Neural crest cell (in vitro differentiated cells): Measurements from ENCODE around the gene FBLN1. TPM values are rescaled to one million over a fixed set of nuclear protein-coding genes. Genes with fewer than 3 reads are reported as not detected.
A peak's percentile ranks its signal among the peaks of the same experiment; 100 is the strongest.

ENCODE experiments used
- DNase-seq: peaks from one replicate; pipeline ENCODE4 v3.0.0; 2021; ENCODE audit warnings: low read depth, mixed read lengths, low spot score
- H3K27ac Mint-ChIP-seq: one replicate; pipeline ENCODE4 v1.8.0; 2021; ENCODE audit warnings: mild to moderate bottlenecking, mixed read lengths; ENCODE audit not compliant: unreplicated experiment
- H3K27me3 Mint-ChIP-seq: 2 replicates; pipeline ENCODE4 v1.8.0; 2021; ENCODE audit warnings: low read depth, mild to moderate bottlenecking, mixed read lengths
- H3K36me3 Mint-ChIP-seq: 2 replicates; pipeline ENCODE4 v1.8.0; 2021; ENCODE audit warnings: low read depth, mild to moderate bottlenecking, mixed read lengths
- H3K4me1 Mint-ChIP-seq: 2 replicates; pipeline ENCODE4 v1.8.0; 2021; ENCODE audit warnings: mixed read lengths
- H3K4me3 Mint-ChIP-seq: one replicate; pipeline ENCODE4 v1.8.0; 2021; ENCODE audit warnings: mild to moderate bottlenecking, mixed read lengths
- H3K9me3 Mint-ChIP-seq: 2 replicates; pipeline ENCODE4 v1.8.0; 2021; ENCODE audit warnings: mixed read lengths
- total RNA-seq: library from RNA; stranded (reverse); gene quantifications from 2 replicates; pipeline ENCODE4 v1.2.1, GENCODE V29; 2021
- TF ChIP-seq, protein P1 (sequence below): fragments of 200-600 bp; sonication (generic); conservative IDR thresholded peaks from 2 replicates; pipeline ENCODE4 v1.5.0; 2021; ENCODE audit warnings: antibody characterized with exemption, mild to moderate bottlenecking

FBLN1 gene
- total RNA-seq, 1 donor from 2014 or later, result 163 TPM

DNA sequence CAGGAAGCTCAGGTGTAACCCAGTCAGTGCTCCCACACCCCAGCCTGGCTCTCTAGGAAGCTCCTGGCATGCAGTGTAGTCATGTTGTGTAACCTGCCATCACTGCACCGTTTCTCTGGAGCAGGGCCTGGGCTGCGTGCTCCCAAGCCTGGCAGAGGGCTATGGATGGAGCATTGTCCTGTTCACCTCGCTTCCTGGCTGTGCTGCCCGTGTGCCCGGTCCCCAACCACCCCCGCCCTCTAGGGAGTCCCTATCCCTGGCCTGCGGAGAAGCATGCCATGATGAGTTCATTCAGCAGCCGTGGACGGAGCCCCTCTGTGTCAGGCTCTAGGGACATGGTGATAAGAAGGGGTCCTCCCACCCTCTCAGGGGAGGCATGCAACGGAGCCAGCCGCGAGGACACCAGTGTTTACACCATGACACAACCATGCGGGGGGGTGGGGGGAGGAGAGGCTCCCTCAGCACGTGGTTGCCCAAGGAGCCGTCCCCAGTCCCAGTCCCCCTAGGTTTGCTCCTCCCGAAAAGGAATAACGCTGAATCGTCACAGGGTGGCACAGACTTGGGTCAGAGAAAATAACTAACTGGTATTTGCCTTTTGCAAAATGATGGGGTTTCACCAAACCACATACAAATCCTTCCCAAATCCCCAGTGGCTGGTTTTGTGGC lies 73.1 kb downstream of the FBLN1 start:
- H3K4me1 Mint-ChIP-seq, result peaks cover under 1% of the 10 kb centered on the region

DNA sequence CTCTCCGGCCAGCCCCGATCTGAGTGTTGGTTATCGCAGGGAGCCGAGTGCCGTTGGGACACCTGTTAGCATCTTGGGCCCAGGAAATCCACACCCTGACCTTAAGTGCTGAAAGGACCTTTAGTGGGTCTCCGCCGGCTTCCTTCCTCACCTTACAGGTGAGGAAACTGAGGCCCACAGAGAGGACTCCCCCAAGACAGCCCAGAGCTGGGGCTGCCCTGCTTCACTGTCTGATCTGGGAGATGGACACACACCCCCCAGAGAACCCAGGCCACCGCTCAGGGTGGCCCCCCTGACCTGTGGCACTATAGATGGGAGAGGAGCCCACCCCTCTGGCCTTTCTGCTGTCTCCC lies 73.6 kb downstream of the FBLN1 start:
- H3K4me1 Mint-ChIP-seq, result peaks cover 4% of the 10 kb centered on the region
- no peak for DNase-seq
- no peak overlapping the region for H3K27ac Mint-ChIP-seq
- no peak overlapping the region for H3K4me3 Mint-ChIP-seq
- peaks cover 4% of the 10 kb centered on the region for H3K9me3 Mint-ChIP-seq
- H3K36me3 Mint-ChIP-seq, result peaks cover 7% of the 10 kb centered on the region
- TF ChIP-seq, protein P1, sequence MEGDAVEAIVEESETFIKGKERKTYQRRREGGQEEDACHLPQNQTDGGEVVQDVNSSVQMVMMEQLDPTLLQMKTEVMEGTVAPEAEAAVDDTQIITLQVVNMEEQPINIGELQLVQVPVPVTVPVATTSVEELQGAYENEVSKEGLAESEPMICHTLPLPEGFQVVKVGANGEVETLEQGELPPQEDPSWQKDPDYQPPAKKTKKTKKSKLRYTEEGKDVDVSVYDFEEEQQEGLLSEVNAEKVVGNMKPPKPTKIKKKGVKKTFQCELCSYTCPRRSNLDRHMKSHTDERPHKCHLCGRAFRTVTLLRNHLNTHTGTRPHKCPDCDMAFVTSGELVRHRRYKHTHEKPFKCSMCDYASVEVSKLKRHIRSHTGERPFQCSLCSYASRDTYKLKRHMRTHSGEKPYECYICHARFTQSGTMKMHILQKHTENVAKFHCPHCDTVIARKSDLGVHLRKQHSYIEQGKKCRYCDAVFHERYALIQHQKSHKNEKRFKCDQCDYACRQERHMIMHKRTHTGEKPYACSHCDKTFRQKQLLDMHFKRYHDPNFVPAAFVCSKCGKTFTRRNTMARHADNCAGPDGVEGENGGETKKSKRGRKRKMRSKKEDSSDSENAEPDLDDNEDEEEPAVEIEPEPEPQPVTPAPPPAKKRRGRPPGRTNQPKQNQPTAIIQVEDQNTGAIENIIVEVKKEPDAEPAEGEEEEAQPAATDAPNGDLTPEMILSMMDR, result no peak
- no peaks in the 10 kb centered on the region for H3K27me3 Mint-ChIP-seq

More for the DNA sequence above, 73.1 kb downstream of the FBLN1 start:
- Mint-ChIP-seq H3K4me3 (no peak overlapping the region), H3K27ac (no peak overlapping the region), H3K27me3 (no peaks in the 10 kb centered on the region), H3K9me3 (peaks cover 6% of the 10 kb centered on the region), H3K36me3 (peaks cover 8% of the 10 kb centered on the region)
- TF ChIP-seq, protein P1, result no peak
- DNase-seq, result no peak

GRCh38 chr22:45576730-45577464 lies 74.2 kb downstream of the FBLN1 start:
- TF ChIP-seq, protein P1, result no peak
- H3K27me3 Mint-ChIP-seq, result no peaks in the 10 kb centered on the region
- peaks cover 2% of the 10 kb centered on the region for H3K36me3 Mint-ChIP-seq
- no peak overlapping the region for H3K27ac Mint-ChIP-seq
- H3K4me1 Mint-ChIP-seq, result peaks cover 4% of the 10 kb centered on the region
- H3K4me3 Mint-ChIP-seq, result no peak overlapping the region
- H3K9me3 Mint-ChIP-seq, result no peaks in the 10 kb centered on the region
- DNase-seq, result no peak

DNA sequence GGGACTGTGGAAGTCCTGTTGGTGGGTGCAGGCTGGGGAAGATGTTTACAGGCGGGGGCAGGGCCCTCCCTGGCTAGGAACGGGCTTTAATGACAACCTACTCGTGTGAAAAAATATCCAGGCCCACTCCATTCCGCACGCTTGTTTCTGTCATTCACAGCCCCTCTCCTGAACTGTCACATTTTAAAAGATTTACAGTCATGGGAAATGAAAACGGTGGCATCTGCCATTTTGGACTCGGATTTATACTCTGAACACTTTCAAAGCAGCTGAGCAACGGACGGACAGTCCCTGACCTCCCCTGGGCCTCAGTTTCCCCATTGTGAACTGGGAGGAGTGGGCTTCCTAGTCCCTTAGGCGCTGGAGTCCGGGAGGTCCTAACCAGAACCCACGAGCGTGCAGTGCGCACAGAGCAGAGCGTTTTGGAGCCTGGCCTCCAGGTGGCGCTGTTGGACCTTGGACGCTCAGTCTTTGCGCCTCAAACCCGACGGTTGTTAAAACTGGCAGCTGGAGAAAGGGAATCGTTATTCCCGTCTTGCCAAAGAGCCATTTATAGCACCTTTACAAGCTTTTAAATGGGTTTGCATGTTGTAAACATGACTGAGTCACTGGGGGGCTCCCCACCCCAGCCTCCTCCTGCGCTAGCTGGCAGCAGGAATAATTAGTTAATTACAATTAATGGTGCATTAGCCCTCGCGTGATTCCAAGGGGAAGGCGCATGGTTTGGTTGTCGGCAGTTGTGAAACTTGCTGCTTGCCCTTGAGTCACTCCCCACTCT lies 75.3 kb downstream of the FBLN1 start:
- Mint-ChIP-seq H3K36me3 (peaks cover 2% of the 10 kb centered on the region), H3K27ac (no peak overlapping the region), H3K9me3 (no peaks in the 10 kb centered on the region), H3K27me3 (no peaks in the 10 kb centered on the region), H3K4me1 (peaks cover 4% of the 10 kb centered on the region), H3K4me3 (no peak overlapping the region)
- TF ChIP-seq, protein P1, result peak; percentile 96
- peak; percentile 97 for DNase-seq

GRCh38 chr22:45578524-45579147 lies 76.0 kb downstream of the FBLN1 start:
- DNase-seq, result no peak
- no peak overlapping the region for H3K4me3 Mint-ChIP-seq
- peaks cover 2% of the 10 kb centered on the region for H3K36me3 Mint-ChIP-seq
- TF ChIP-seq, protein P1, result no peak
- H3K4me1 Mint-ChIP-seq, result peaks cover 4% of the 10 kb centered on the region
- H3K27me3 Mint-ChIP-seq, result no peaks in the 10 kb centered on the region
- no peaks in the 10 kb centered on the region for H3K9me3 Mint-ChIP-seq
- no peak overlapping the region for H3K27ac Mint-ChIP-seq
